Heart left ventricle (tissue), 13 donors: ENCODE data around the gene DIP2C.

ENCODE experiments used
- POLR2A ChIP-seq, 2 donors: fragments of 450-650 bp; IDR thresholded peaks; one replicate each; pipeline ENCODE4 v1.6.1; 2017; ENCODE audit warnings: antibody characterized with exemption in 2 of 2, mild to moderate bottlenecking in 2 of 2, moderate library complexity in 2 of 2
- TF ChIP-seq, protein P1 (sequence below), 12 donors: fragments of 200-600 bp; sonication (generic) in 4 of 12; IDR thresholded peaks; one replicate each; pipeline versions ENCODE4 v1.5.0 to v1.8.0; 2018 to 2022; ENCODE audit warnings: antibody characterized with exemption in 12 of 12, mild to moderate bottlenecking in 5 of 12
- donor health status: ischemic (EF 13 %, LVEDD 7.1; RV severe dilation, severe dysfunction).
- donor health status: DM: no; HTN: yes; CAD: no.
- donor health status: DM: no; HTN: no; CAD: no.
- donor health status: ischemic (EF 25% LVEDD 6.9; RV normal size, moderate dysfunction).
- donor health status: ischemic (EF 25% LVEDD 5.7; RV mildly dilated, moderate dysfunction).
- donor health status: ischemic (EF 35%, LVEDD 5.7; RV mildly dilated, moderate dysfunction).
- donor health status: nonischemic (EF 11% LVEDD 7.7; RV severe dilation, severe dysfunction).
- donor health status: DM: yes; HTN: yes; CAD: no.
- donor health status: PGD.
- donor health status: ischemic (EF 29% LVEDD 5.4; RV normal size, mild dysfunction).
- donor health status: nonischemic (EF 23%, LVEDD 6.1; RV moderate dilation, normal function).

DNA sequence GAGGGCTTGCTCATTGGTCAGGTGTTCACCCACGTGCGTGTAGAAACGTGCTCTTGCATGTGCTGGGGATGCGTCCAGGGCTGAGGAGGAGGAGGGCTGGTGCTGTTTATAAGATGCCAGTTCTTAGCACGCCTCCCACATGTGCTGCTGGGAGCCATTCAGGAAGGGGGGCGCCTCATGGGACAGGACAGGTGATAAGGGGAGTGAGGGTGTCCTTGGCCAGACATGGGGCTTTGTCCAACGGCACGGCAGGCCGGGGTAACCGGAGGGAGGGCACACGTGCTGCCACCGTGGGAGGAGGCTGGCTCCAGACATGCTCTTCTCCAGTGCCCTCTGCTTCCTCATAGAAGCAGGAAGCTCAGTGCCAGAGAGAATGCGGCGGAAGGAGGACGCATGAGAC lies 404.3 kb downstream of the DIP2C start:
- TF ChIP-seq POLR2A (IDR thresholded peaks at IDR 0.05) = no peak
- TF ChIP-seq, protein P1, sequence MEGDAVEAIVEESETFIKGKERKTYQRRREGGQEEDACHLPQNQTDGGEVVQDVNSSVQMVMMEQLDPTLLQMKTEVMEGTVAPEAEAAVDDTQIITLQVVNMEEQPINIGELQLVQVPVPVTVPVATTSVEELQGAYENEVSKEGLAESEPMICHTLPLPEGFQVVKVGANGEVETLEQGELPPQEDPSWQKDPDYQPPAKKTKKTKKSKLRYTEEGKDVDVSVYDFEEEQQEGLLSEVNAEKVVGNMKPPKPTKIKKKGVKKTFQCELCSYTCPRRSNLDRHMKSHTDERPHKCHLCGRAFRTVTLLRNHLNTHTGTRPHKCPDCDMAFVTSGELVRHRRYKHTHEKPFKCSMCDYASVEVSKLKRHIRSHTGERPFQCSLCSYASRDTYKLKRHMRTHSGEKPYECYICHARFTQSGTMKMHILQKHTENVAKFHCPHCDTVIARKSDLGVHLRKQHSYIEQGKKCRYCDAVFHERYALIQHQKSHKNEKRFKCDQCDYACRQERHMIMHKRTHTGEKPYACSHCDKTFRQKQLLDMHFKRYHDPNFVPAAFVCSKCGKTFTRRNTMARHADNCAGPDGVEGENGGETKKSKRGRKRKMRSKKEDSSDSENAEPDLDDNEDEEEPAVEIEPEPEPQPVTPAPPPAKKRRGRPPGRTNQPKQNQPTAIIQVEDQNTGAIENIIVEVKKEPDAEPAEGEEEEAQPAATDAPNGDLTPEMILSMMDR (IDR thresholded peaks at IDR 0.05) = no peak
